ENCODE results near the gene MACROD1.

MACROD1 gene

GRCh38 chr11:64022125-64022784 is 143.7 kb downstream of the MACROD1 start:
- no peak overlapping the region for H3K4me3 ChIP-seq (ENCODE audit: low read depth, low read length)
- DNase-seq (ENCODE audit: low read depth), result no peak
- TF ChIP-seq CTCF (IDR thresholded peaks at IDR 0.05; ENCODE audit: low read depth, low read length, missing control alignments), result no peak

GRCh38 chr11:64021757-64022093 is 144.2 kb downstream of the MACROD1 start:
- H3K4me3 ChIP-seq (ENCODE audit: low read depth, low read length), result no peak overlapping the region
- TF ChIP-seq CTCF (IDR thresholded peaks at IDR 0.05; ENCODE audit: low read depth, low read length, missing control alignments), result no peak
- no peak for DNase-seq (ENCODE audit: low read depth)

- H3K4me3 ChIP-seq (ENCODE audit: low read depth, low read length), result no peak overlapping the region
- DNase-seq (ENCODE audit: low read depth), result no peak
- no peak for TF ChIP-seq CTCF (IDR thresholded peaks at IDR 0.05; ENCODE audit: low read depth, low read length, missing control alignments)
Measured at GRCh38 chr11:64020976-64021756, 144.7 kb downstream of the MACROD1 start.

GRCh38 chr11:64019106-64020037 is 146.5 kb downstream of the MACROD1 start:
- no peak for TF ChIP-seq CTCF (IDR thresholded peaks at IDR 0.05; ENCODE audit: low read depth, low read length, missing control alignments)

GRCh38 chr11:64018310-64018709 is 147.6 kb downstream of the MACROD1 start:
- no peak for DNase-seq (ENCODE audit: low read depth)
- TF ChIP-seq CTCF (IDR thresholded peaks at IDR 0.05; ENCODE audit: low read depth, low read length, missing control alignments), result no peak
- H3K4me3 ChIP-seq (ENCODE audit: low read depth, low read length), result no peak overlapping the region

More at GRCh38 chr11:64019106-64020037, 146.5 kb downstream of the MACROD1 start:
- H3K4me3 ChIP-seq (ENCODE audit: low read depth, low read length), result no peak overlapping the region
- no peak for DNase-seq (ENCODE audit: low read depth)

- no peak for TF ChIP-seq CTCF (IDR thresholded peaks at IDR 0.05; ENCODE audit: low read depth, low read length, missing control alignments)
- H3K4me3 ChIP-seq (ENCODE audit: low read depth, low read length), result no peak overlapping the region
- no peak for DNase-seq (ENCODE audit: low read depth)
Measured at GRCh38 chr11:64017945-64018224, 148.0 kb downstream of the MACROD1 start.
